Measurements from ENCODE around the gene CACNA2D1. TPM values are rescaled to one million over a fixed set of nuclear protein-coding genes. Genes with fewer than 3 reads are reported as not detected.

Gene CACNA2D1
- total RNA-seq, 4 donors from 2014 or later = 34.4 to 128 (median 67.9) TPM

DNA sequence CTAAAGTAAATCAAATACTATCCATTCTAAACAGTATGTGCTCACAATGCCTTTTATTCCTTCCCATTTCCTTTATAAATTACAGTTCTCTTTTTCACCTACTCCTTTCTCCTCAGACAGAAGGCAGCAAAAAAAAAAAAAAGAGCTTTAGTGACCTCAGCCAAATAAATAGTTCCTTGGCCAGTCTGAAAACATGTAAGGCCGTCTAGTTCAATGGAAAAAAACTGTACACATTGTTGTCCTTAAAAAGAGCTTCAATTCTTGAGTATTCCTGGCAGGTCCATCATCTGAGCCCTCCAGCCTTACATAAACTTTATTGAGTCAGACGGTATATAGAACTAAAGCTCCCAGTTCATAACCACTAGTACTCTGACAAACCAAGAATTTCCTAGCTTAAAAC is 185.4 kb downstream of the CACNA2D1 start:
- no peaks in the 10 kb centered on the region for H3K36me3 ChIP-seq
- TF ChIP-seq POLR2A (IDR thresholded peaks at IDR 0.05) = no peak
- TF ChIP-seq, protein P1, sequence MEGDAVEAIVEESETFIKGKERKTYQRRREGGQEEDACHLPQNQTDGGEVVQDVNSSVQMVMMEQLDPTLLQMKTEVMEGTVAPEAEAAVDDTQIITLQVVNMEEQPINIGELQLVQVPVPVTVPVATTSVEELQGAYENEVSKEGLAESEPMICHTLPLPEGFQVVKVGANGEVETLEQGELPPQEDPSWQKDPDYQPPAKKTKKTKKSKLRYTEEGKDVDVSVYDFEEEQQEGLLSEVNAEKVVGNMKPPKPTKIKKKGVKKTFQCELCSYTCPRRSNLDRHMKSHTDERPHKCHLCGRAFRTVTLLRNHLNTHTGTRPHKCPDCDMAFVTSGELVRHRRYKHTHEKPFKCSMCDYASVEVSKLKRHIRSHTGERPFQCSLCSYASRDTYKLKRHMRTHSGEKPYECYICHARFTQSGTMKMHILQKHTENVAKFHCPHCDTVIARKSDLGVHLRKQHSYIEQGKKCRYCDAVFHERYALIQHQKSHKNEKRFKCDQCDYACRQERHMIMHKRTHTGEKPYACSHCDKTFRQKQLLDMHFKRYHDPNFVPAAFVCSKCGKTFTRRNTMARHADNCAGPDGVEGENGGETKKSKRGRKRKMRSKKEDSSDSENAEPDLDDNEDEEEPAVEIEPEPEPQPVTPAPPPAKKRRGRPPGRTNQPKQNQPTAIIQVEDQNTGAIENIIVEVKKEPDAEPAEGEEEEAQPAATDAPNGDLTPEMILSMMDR (IDR thresholded peaks at IDR 0.05) = peak in 1 of 6 experiments; percentile 3
- DNase-seq = no peak
- no peaks in the 10 kb centered on the region for H3K27me3 ChIP-seq
- no peak overlapping the region for H3K27ac ChIP-seq
- no peaks in the 10 kb centered on the region for H3K4me1 ChIP-seq
- whole genome bisulfite sequencing, 2 donors = 25 to 39% methylated on average over 2 of the region's 2 CpGs
- intact Hi-C loops (cut with DNase I) = no loop called here
- no peaks in the 10 kb centered on the region for H3K9me3 ChIP-seq
- no peak overlapping the region for H3K4me3 ChIP-seq (replicated peaks in 1 of 3)

DNA sequence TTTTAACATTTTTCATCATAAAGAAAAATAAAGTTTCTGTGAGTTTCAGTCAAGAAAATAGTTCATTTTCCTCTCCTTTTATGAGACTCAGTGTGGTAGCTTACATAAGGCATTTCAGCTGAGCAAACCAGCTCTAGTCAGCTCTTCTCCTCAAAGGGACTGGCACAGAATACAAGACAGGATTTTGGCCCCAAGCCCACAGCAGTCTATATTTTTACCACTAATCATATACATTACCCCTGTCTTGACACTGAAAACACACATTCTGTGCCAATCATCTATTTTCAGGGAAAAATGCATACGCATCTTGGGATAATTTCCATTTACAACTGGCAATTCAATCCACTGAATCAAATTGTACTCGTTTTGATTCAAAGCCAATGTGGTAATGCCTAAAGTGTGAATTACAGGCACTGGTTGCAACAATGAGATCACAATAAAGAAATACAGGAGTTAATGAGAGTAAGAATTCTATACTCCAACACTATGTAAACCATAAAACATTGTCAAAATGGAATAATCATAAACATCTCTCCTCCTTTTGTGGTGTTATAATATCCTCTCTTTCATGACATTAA is 186.4 kb downstream of the CACNA2D1 start:
- WGBS, 2 donors = 91 to 94% methylated on average over 2 of the region's 2 CpGs

DNA sequence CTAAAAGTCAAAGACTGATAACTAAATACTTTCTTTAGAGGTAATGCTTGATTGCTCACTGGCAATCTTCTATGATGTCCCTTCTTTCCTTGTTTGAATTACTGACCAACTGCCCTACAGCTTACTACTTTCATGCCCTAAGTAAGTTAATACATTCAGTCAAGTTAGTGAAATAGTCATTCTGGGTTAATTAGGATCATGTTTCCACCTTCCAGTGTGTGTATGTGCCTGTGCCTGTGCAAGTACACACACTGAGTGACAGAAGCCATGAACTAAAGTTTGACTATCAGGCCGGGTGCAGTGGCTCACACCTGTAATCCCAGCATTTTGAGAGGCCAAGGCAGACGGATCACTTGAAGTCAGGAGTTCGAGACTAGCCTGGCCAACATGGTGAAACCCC is 187.9 kb downstream of the CACNA2D1 start:
- Histone ChIP-seq H3K9me3 (no peaks in the 10 kb centered on the region), H3K36me3 (no peaks in the 10 kb centered on the region), H3K27me3 (no peaks in the 10 kb centered on the region), H3K4me3 (replicated peaks in 1 of 3) (no peak overlapping the region), H3K27ac (no peak overlapping the region), H3K4me1 (no peaks in the 10 kb centered on the region)
- TF ChIP-seq, protein P1 (IDR thresholded peaks at IDR 0.05) = no peak
- TF ChIP-seq POLR2A (IDR thresholded peaks at IDR 0.05) = no peak
- intact Hi-C loops (cut with DNase I) = no loop called here
- WGBS, 2 donors = 95 to 97% methylated on average over 3 of the region's 3 CpGs
- no peak for DNase-seq

More for the DNA sequence above, 186.4 kb downstream of the CACNA2D1 start:
- Histone ChIP-seq H3K36me3 (no peaks in the 10 kb centered on the region), H3K4me1 (no peaks in the 10 kb centered on the region), H3K9me3 (no peaks in the 10 kb centered on the region), H3K4me3 (replicated peaks in 1 of 3) (no peak overlapping the region), H3K27me3 (no peaks in the 10 kb centered on the region), H3K27ac (no peak overlapping the region)
- TF ChIP-seq, protein P1 (IDR thresholded peaks at IDR 0.05) = no peak
- no peak for TF ChIP-seq POLR2A (IDR thresholded peaks at IDR 0.05)
- intact Hi-C loops (cut with DNase I) = no loop called here
- DNase-seq = no peak

DNA sequence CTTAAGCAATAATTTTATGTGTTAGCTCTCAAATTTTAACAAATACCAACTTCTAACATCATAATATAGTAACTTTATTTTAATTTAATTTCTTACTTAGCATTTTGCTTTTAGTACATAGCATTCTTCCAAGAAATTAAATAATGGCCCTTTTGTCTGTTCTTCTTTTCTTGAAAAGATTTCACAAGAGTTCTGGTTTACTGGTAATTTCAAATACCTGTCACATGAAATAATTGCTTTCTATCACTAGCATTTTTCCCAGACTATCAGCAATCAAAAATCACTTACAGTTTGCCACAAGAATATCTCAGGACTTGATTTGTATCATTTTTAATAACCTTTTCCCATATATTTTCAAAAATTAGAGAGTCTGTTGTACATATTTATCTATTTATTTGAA is 193.0 kb downstream of the CACNA2D1 start:
- Histone ChIP-seq H3K4me3 (replicated peaks in 1 of 3) (no peak overlapping the region), H3K36me3 (no peaks in the 10 kb centered on the region), H3K27me3 (no peaks in the 10 kb centered on the region), H3K4me1 (peaks cover 14 to 19% of the 10 kb centered on the region in 2 donors), H3K9me3 (no peaks in the 10 kb centered on the region), H3K27ac (no peak overlapping the region)
- TF ChIP-seq, protein P1 (IDR thresholded peaks at IDR 0.05) = no peak
- no peak for TF ChIP-seq POLR2A (IDR thresholded peaks at IDR 0.05)
- intact Hi-C loops (cut with DNase I) = no loop called here
- DNase-seq = no peak

DNA sequence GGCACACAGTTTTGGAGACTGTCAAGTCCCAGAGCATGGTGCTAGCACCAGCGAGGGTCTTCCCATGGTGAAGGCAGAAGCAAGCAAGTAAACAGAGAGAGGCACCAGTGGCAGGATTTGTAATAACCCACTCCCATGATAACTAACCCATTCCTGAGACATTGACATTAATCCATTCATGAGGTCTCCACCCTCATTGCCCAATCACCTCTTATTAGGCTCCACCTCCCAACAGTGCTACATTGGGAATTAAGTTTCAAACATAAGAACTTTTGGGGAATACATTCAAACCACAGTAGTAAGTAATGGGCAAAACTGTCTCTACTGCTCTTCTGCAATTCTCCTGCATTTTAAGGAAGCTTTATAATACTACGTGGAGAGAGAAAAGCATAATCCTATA is 193.6 kb downstream of the CACNA2D1 start:
- intact Hi-C loops (cut with DNase I) = no loop called here

More for the DNA sequence above, 193.6 kb downstream of the CACNA2D1 start:
- no peak for TF ChIP-seq POLR2A (IDR thresholded peaks at IDR 0.05)
- TF ChIP-seq, protein P1 (IDR thresholded peaks at IDR 0.05) = no peak
- DNase-seq = no peak
- no peaks in the 10 kb centered on the region for H3K36me3 ChIP-seq
- WGBS, 2 donors = 91 to 98% methylated on average over 2 of the region's 2 CpGs
- no peaks in the 10 kb centered on the region for H3K27me3 ChIP-seq
- peaks cover 14 to 19% of the 10 kb centered on the region in 2 donors for H3K4me1 ChIP-seq
- no peak overlapping the region for H3K4me3 ChIP-seq (replicated peaks in 1 of 3)
- no peak overlapping the region for H3K27ac ChIP-seq
- H3K9me3 ChIP-seq = no peaks in the 10 kb centered on the region
